MCF 10A (cell line): ENCODE data around the gene CSTB. TPM values are rescaled to one million over a fixed set of nuclear protein-coding genes. Genes with fewer than 3 reads are reported as not detected.

ENCODE experiments used
- BruUV-seq: library from RNA; stranded (reverse); fragments of 400-500 nt; replicated peaks from 2 replicates; lab custom pipeline; 2021; lab: Mats Ljungman, UMichigan
- CTCF ChIA-PET: fragments of 300-600 bp; sonication (Branson Sonifier 250); formaldehyde crosslinking; extraction: SDS; loops from one replicate; lab custom pipeline; 2021; ENCODE audit warnings: antibody characterized with exemption, inconsistent platforms; lab: Yijun Ruan, JAX
- POLR2A ChIA-PET: fragments of 300-600, 350-650 bp; sonication (Branson Sonifier 250); formaldehyde crosslinking; extraction: SDS; loops from one replicate; lab custom pipeline; 2020; ENCODE audit warnings: antibody characterized with exemption, inconsistent platforms; lab: Yijun Ruan, JAX
- DNase-seq: peaks from one replicate; pipeline ENCODE4 v3.0.0-alpha.2; 2018; ENCODE audit not compliant: unreplicated experiment
- H3K27ac Mint-ChIP-seq: one replicate; pipeline ENCODE4 v1.8.0; 2022; ENCODE audit warnings: mild to moderate bottlenecking, low read depth, mixed read lengths; ENCODE audit not compliant: unreplicated experiment
- H3K27me3 Mint-ChIP-seq: one replicate; pipeline ENCODE4 v1.8.0; 2022; ENCODE audit warnings: mixed read lengths; ENCODE audit not compliant: insufficient read depth, unreplicated experiment
- H3K36me3 Mint-ChIP-seq: one replicate; pipeline ENCODE4 v1.8.0; 2022; ENCODE audit warnings: mild to moderate bottlenecking, moderate library complexity, mixed read lengths; ENCODE audit not compliant: insufficient read depth, unreplicated experiment
- H3K4me1 Mint-ChIP-seq: one replicate; pipeline ENCODE4 v1.8.0; 2022; ENCODE audit warnings: mixed read lengths; ENCODE audit not compliant: insufficient read depth, unreplicated experiment
- H3K4me3 Mint-ChIP-seq: one replicate; pipeline ENCODE4 v1.8.0; 2022; ENCODE audit warnings: mild to moderate bottlenecking, moderate library complexity, mixed read lengths; ENCODE audit not compliant: unreplicated experiment
- H3K9me3 Mint-ChIP-seq: one replicate; pipeline ENCODE4 v1.8.0; 2022; ENCODE audit warnings: mixed read lengths; ENCODE audit not compliant: unreplicated experiment
- intact Hi-C: fragments of 100-400 bp; cut with micrococcal nuclease; formaldehyde crosslinking; loops from 2 replicates; pipeline ENCODE4 v1.14.1; 2022
- total RNA-seq: library from RNA; stranded (reverse); gene quantifications from 2 replicates; pipeline ENCODE4 v1.2.3, GENCODE V29; 2022
- TF ChIP-seq, protein P1 (sequence below): fragments of 200-600 bp; IDR thresholded peaks from one replicate; pipeline ENCODE4 v1.8.0; 2022; ENCODE audit warnings: antibody characterized with exemption, mild to moderate bottlenecking; ENCODE audit not compliant: unreplicated experiment

The CSTB gene
- total RNA-seq, 1 experiment from 2014 or later: 60.5 TPM

DNA sequence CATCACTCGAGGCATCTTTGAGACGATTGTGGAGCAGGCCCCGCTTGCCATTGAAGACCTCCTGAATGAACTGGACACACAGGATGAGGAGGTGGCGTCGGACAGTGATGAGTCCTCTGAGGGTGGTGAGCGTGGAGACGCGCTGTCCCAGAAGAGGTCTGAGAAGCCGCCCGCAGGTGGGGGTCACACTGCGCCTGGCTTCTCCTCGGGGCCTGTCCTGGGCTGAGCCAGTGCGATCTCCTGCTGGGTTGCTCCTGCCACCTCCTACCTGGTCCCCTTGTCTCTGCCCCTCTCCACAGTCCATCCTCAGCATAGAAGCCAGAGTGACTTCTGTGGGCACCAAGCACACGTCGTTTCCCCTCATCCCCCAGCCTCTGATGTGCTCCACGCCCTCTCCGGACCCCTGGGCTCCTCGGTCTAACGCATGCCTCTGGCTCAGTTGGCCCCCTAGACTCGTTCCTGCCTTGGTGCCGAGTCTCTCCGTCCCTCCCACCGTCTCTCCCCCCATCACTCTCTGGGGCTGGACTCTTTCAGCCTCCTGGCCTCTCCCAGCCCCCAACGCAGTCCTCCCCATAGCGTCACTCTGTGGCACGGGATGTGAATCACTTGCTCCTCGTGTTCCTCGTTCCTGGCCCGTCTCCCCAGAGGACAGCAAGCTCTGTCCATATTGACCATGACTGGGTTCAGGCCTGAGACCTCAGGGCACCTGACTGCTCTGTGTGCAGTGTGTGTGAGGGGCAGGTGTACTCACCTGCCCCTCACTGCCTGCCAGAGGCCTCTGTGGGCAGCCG is 22.0 kb upstream of the CSTB start:
- peaks cover 3% of the 10 kb centered on the region for H3K4me1 Mint-ChIP-seq
- BruUV-seq: no TSS peak
- intact Hi-C loops: no loop called here
- TF ChIP-seq, protein P1, sequence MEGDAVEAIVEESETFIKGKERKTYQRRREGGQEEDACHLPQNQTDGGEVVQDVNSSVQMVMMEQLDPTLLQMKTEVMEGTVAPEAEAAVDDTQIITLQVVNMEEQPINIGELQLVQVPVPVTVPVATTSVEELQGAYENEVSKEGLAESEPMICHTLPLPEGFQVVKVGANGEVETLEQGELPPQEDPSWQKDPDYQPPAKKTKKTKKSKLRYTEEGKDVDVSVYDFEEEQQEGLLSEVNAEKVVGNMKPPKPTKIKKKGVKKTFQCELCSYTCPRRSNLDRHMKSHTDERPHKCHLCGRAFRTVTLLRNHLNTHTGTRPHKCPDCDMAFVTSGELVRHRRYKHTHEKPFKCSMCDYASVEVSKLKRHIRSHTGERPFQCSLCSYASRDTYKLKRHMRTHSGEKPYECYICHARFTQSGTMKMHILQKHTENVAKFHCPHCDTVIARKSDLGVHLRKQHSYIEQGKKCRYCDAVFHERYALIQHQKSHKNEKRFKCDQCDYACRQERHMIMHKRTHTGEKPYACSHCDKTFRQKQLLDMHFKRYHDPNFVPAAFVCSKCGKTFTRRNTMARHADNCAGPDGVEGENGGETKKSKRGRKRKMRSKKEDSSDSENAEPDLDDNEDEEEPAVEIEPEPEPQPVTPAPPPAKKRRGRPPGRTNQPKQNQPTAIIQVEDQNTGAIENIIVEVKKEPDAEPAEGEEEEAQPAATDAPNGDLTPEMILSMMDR: no peak
- peaks cover 81% of the 10 kb centered on the region for H3K36me3 Mint-ChIP-seq
- DNase-seq: no peak
- H3K4me3 Mint-ChIP-seq: no peak overlapping the region
- H3K27me3 Mint-ChIP-seq: no peaks in the 10 kb centered on the region
- peak overlapping the region; percentile 43 for H3K27ac Mint-ChIP-seq
- CTCF ChIA-PET: interaction anchor here (1.1 kb wide), 1 partner anchor 135 kb away, joined by 3 read pairs; no protein-coding TSS in a partner anchor
- no peaks in the 10 kb centered on the region for H3K9me3 Mint-ChIP-seq
- POLR2A ChIA-PET: no interaction called here

DNA sequence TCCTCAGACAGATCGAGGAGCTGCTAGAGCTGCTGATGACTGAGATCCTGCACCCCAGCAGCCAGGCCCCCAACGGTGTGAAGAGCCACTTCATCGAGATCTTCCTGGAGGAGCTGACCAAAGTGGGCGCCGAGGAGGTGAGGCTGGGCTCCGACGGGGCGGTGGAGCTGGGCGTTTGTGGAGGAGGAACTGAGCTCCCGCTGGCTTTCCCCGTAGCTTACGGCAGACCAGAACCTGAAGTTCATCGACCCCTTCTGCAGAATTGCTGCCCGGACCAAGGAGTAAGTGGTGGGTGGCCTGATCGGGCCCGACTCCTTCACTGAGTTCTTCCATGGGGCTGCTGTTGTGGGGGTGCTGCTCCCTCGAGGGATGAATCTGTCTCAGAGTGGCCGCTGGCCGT is 21.3 kb upstream of the CSTB start:
- Mint-ChIP-seq H3K36me3 (peaks cover 82% of the 10 kb centered on the region), H3K9me3 (no peaks in the 10 kb centered on the region), H3K4me3 (no peak overlapping the region), H3K27me3 (no peaks in the 10 kb centered on the region), H3K4me1 (no peaks in the 10 kb centered on the region), H3K27ac (no peak overlapping the region)
- intact Hi-C loops: no loop called here
- ChIA-PET CTCF (no interaction called here), POLR2A (interaction anchor here (0.8 kb wide), 1 partner anchor 11 kb away, joined by 3 read pairs; no protein-coding TSS in a partner anchor)
- no peak for DNase-seq
- TF ChIP-seq, protein P1: no peak
- BruUV-seq: no TSS peak

DNA sequence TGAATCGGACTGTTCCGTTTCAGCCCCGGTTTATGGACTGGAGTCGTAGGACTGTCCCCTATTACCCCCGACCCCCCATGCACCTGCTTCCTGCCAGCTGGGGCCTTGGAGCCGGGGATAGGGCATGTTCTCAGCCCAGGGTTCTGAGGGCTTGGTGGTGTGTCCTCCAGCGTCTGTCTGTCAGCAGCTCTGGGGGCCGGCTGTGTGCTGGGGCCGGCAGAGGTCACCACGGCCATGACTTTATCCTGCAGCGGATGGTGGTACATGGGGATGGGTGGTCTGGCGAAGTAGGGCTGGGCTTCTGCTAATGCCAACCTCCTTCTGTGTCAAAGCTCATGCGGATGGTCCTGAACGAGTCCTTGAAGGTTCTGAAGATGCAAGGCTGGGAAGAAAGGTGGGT is 18.7 kb upstream of the CSTB start:
- CTCF ChIA-PET: interaction anchor here (0.8 kb wide), 1 partner anchor 10 kb away, joined by 3 read pairs; no protein-coding TSS in a partner anchor
- H3K4me3 Mint-ChIP-seq: no peak overlapping the region
- POLR2A ChIA-PET: interaction anchor here (0.6 kb wide), 1 partner anchor 69 kb away, joined by 3 read pairs; no protein-coding TSS in a partner anchor
- H3K27me3 Mint-ChIP-seq: no peaks in the 10 kb centered on the region
- no peak overlapping the region for H3K27ac Mint-ChIP-seq
- TF ChIP-seq, protein P1: no peak
- H3K36me3 Mint-ChIP-seq: peaks cover 77% of the 10 kb centered on the region
- no peaks in the 10 kb centered on the region for H3K4me1 Mint-ChIP-seq
- intact Hi-C loops: no loop called here
- H3K9me3 Mint-ChIP-seq: no peaks in the 10 kb centered on the region
- no TSS peak for BruUV-seq
- DNase-seq: no peak

DNA sequence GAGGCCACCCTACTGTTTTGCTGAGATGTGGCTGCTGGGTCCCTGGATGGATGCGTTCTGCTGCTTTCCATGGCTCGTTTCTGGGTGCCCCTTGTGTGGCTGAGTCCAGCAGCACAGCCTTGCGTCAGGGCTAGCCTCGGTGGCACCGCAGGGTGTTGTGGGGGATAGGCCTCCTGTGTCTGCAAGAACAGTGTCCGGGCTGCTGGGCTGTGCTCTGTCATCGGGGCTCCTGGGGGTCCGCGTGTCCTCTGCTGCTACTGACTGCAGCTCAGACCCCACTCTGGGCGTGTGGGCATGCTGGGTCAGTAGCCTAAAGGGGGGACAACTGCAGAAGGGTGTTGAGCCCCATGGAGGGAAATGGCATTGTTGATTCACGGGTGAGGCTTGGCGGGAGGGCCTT is 18.2 kb upstream of the CSTB start:
- POLR2A ChIA-PET: interaction anchor here (0.6 kb wide), 1 partner anchor 68 kb away, joined by 3 read pairs; no protein-coding TSS in a partner anchor
- no peaks in the 10 kb centered on the region for H3K4me1 Mint-ChIP-seq
- BruUV-seq: no TSS peak
- intact Hi-C loops: no loop called here
- H3K4me3 Mint-ChIP-seq: no peak overlapping the region
- TF ChIP-seq, protein P1: no peak
- H3K27me3 Mint-ChIP-seq: no peaks in the 10 kb centered on the region
- DNase-seq: no peak
- peaks cover 79% of the 10 kb centered on the region for H3K36me3 Mint-ChIP-seq
- H3K27ac Mint-ChIP-seq: no peak overlapping the region
- CTCF ChIA-PET: interaction anchor here (0.6 to 0.8 kb wide), 2 partner anchors 9 to 11 kb away, joined by 3 read pairs; no protein-coding TSS in a partner anchor
- no peaks in the 10 kb centered on the region for H3K9me3 Mint-ChIP-seq
